K562 (cell line): ENCODE results near the gene LRRC74B. TPM values are rescaled to one million over a fixed set of nuclear protein-coding genes. Genes with fewer than 3 reads are reported as not detected.

Experiments used
- ATAC-seq: fragments of 200-7000 bp; cut with Tn5 transposase; 3 replicates; pipeline ENCODE4 v1.9.1; 2020; ENCODE audit warnings: moderate library complexity
- BruUV-seq: library from RNA; stranded (reverse); fragments of 400-500 nt; replicated peaks from 2 replicates; lab custom pipeline; 2021; lab: Mats Ljungman, UMichigan
- CTCF ChIA-PET: fragments of 300-600 bp; formaldehyde crosslinking; extraction: SDS; loops from one replicate; lab custom pipeline; 2021; ENCODE audit warnings: low intra/inter-chr PET ratio; lab: Yijun Ruan, JAX
- POLR2A ChIA-PET: fragments of 300-600, 350-650 bp; sonication (Branson Sonifier 250); formaldehyde crosslinking; extraction: SDS; loops from one replicate; lab custom pipeline; 2021; ENCODE audit warnings: antibody characterized with exemption, inconsistent platforms; lab: Yijun Ruan, JAX
- DNase-seq, 4 experiments: peaks; one replicate each; pipeline versions ENCODE4 v3.0.0 to v3.0.0-alpha.2; 2011 to 2018; ENCODE audit warnings: low spot score in 3 of 4, mixed read lengths in 3 of 4; ENCODE audit errors: extremely low read depth in 1 of 4
- FAIRE-seq: peaks from 2 replicates; lab custom pipeline; 2011; peaks lifted over from hg19 to GRCh38; lab: Jason Lieb, UNC
- H2AFZ ChIP-seq: 2 replicates; pipeline ENCODE4 v1.6.0; 2011; ENCODE audit warnings: low read depth, low read length, control low read depth, inconsistent platforms
- H3K27ac ChIP-seq: fragments of 200-600 bp; 3 replicates; pipeline ENCODE4 v1.8.0; 2011; ENCODE audit warnings: low read depth, mild to moderate bottlenecking, control low read depth, inconsistent platforms, low read length, moderate library complexity, mixed read lengths; ENCODE audit errors: extremely low read depth
- H3K27me3 ChIP-seq, 2 experiments: fragments of 300-600 bp in 1 of 2; 2 replicates in 1 of 2; 3 replicates in 1 of 2; pipeline versions ENCODE4 v1.6.0 to v1.8.0; 2011; ENCODE audit warnings: inconsistent platforms in 2 of 2, low read length in 2 of 2, mild to moderate bottlenecking in 1 of 2, mixed read lengths in 1 of 2, moderate library complexity in 1 of 2; ENCODE audit not compliant: control insufficient read depth in 2 of 2, insufficient read depth in 2 of 2
- H3K36me3 ChIP-seq: fragments of 300-600 bp; 3 replicates; pipeline ENCODE4 v1.8.0; 2011; ENCODE audit warnings: mild to moderate bottlenecking, low read length, inconsistent platforms; ENCODE audit not compliant: control insufficient read depth, insufficient read depth
- H3K4me1 ChIP-seq, 2 experiments: fragments of 200-600 bp in 1 of 2; replicated peaks in 1 of 2; 2 replicates in 1 of 2; 3 replicates in 1 of 2; pipeline versions ENCODE4 v1.5.1 to v1.8.0; 2011; ENCODE audit warnings: inconsistent platforms in 2 of 2, low read length in 2 of 2, mild to moderate bottlenecking in 1 of 2, mixed read lengths in 1 of 2, moderate library complexity in 1 of 2; ENCODE audit not compliant: control insufficient read depth in 2 of 2, insufficient read depth in 2 of 2
- H3K4me2 ChIP-seq: 2 replicates; pipeline ENCODE4 v1.6.1; 2011; ENCODE audit warnings: low read length, control low read depth, inconsistent platforms, mixed read lengths; ENCODE audit not compliant: insufficient read depth
- H3K4me3 ChIP-seq: fragments of 200-600 bp; sonication (generic), shearing (Covaris generic); 2 replicates; pipeline ENCODE4 v1.5.1; 2016; ENCODE audit warnings: control low read depth, inconsistent platforms
- H3K79me2 ChIP-seq: fragments of 200-600 bp; 3 replicates; pipeline ENCODE4 v1.8.0; 2011; ENCODE audit warnings: low read length, inconsistent platforms; ENCODE audit not compliant: control insufficient read depth, insufficient read depth
- H3K9ac ChIP-seq, 2 experiments: 2 replicates each; pipeline versions ENCODE4 v1.6.0 to v1.6.1; 2011; ENCODE audit warnings: low read depth in 2 of 2, low read length in 2 of 2, control low read depth in 1 of 2, inconsistent platforms in 1 of 2, mild to moderate bottlenecking in 1 of 2, mixed read lengths in 1 of 2; ENCODE audit not compliant: insufficient read depth in 1 of 2
- H3K9me1 ChIP-seq: one replicate; pipeline ENCODE4 v1.6.0; 2011; ENCODE audit warnings: inconsistent platforms, mild to moderate bottlenecking, low read length, moderate library complexity; ENCODE audit not compliant: control insufficient read depth, insufficient read depth
- H3K9me3 ChIP-seq: replicated peaks from 2 replicates; pipeline ENCODE4 v1.5.1; 2011; ENCODE audit warnings: low read depth, low read length, inconsistent platforms; ENCODE audit not compliant: control insufficient read depth, insufficient read depth
- H4K20me1 ChIP-seq: replicated peaks from 2 replicates; pipeline ENCODE4 v1.6.1; 2011; ENCODE audit warnings: low read length, inconsistent platforms, mixed read lengths; ENCODE audit not compliant: control insufficient read depth, insufficient read depth
- ATF1 ChIP-seq, 2 experiments: fragments of 450-650 bp in 1 of 2; IDR thresholded peaks; 2 replicates each; pipeline ENCODE4 v1.6.1; 2016; ENCODE audit warnings: missing compliant biosample characterization in 1 of 2, missing genetic modification characterization in 1 of 2
- ATF2 ChIP-seq: sonication (generic); formaldehyde crosslinking; IDR thresholded peaks from 2 replicates; pipeline ENCODE4 v1.8.1; 2022; ENCODE audit warnings: missing genetic modification reagents
- CHD1 ChIP-seq: fragments of 200-600 bp; sonication (generic); IDR thresholded peaks from one replicate; pipeline ENCODE4 v1.6.1; 2012; ENCODE audit warnings: mild to moderate bottlenecking, moderate library complexity, low read length, inconsistent platforms
- CSDE1 ChIP-seq, 2 experiments: fragments of 450-650 bp; IDR thresholded peaks; 2 replicates each; pipeline ENCODE4 v1.6.1; 2016; ENCODE audit warnings: mild to moderate bottlenecking in 1 of 2
- HMGN3 ChIP-seq: IDR thresholded peaks from 2 replicates; pipeline ENCODE4 v1.6.1; 2011; ENCODE audit warnings: borderline replicate concordance, low read depth, mild to moderate bottlenecking, mixed read lengths, low read length; ENCODE audit not compliant: insufficient read length; ENCODE audit errors: extremely low read depth
- ZC3H8 ChIP-seq: fragments of 450-650 bp; IDR thresholded peaks from 2 replicates; pipeline ENCODE4 v1.6.1; 2017
- ZNF133 ChIP-seq: fragments of 250-450 bp; sonication (Bioruptor Pico); IDR thresholded peaks from 2 replicates; pipeline ENCODE4 v1.4.0; 2020; ENCODE audit warnings: mild to moderate bottlenecking
- WGBS: fragments of 100-300 bp; shearing (Covaris generic); methylation state at CpG from one replicate; pipeline ENCODE4 v1.1.6; 2016; ENCODE audit warnings: low coverage, mixed read lengths; ENCODE audit not compliant: insufficient coverage; ENCODE audit errors: missing lambda C conversion rate; 5-methylcytosine and 5-hydroxymethylcytosine counted together
- in situ Hi-C: fragments of 300-500 bp; cut with MboI; formaldehyde crosslinking; loops from 4 replicates; pipeline ENCODE4 v1.15.0; 2018; ENCODE audit warnings: inconsistent platforms, mixed read lengths
- intact Hi-C: fragments of 100-400 bp; cut with micrococcal nuclease; formaldehyde crosslinking; loops from 2 replicates; pipeline ENCODE4 v1.14.2; 2022
- polyA plus RNA-seq, 8 experiments: library from polyadenylated mRNA; depleted of rRNA in 4 of 8; stranded (reverse) in 5 of 8; unstranded in 3 of 8; fragments of >200 nt; fragmentation: Nextera tagmentation in 2 of 8; fragmentation: Illumina TruSeq in 1 of 8; extraction: Ambion mirVana in 2 of 8; extraction: Trizol in 1 of 8; gene quantifications; 2 replicates each; pipeline versions ENCODE4 v1.2.1 to v1.2.3, GENCODE V29; 2011 to 2014; ENCODE audit warnings: inconsistent platforms in 1 of 8, missing spikeins in 1 of 8
- total RNA-seq, 7 experiments: library from RNA; depleted of rRNA in 6 of 7; stranded (reverse); fragments of >200 nt in 6 of 7; fragmentation: Illumina TruSeq in 2 of 7; extraction: Trizol in 2 of 7; gene quantifications; 2 replicates each; pipeline versions ENCODE4 v1.2.1 to v1.2.3, GENCODE V29; 2011 to 2021; ENCODE audit warnings: low replicate concordance in 1 of 7
- TF ChIP-seq, protein P1 (sequence below): fragments of 250-450 bp; sonication (Bioruptor Pico); IDR thresholded peaks from 2 replicates; pipeline ENCODE4 v1.4.0; 2020; ENCODE audit warnings: mild to moderate bottlenecking, moderate library complexity, borderline replicate concordance
- TF ChIP-seq, protein P2 (sequence below), 2 experiments: fragments of 450-650 bp; formaldehyde crosslinking in 1 of 2; IDR thresholded peaks; 2 replicates each; pipeline versions ENCODE4 v1.4.0 to v1.6.1; 2014 to 2020; ENCODE audit warnings: mild to moderate bottlenecking in 2 of 2, borderline replicate concordance in 1 of 2, low read depth in 1 of 2

Gene LRRC74B
- total and polyA plus RNA-seq, 9 of the 15 experiments (the other 6 are each of a cell fraction or from before 2014, with no cell fraction given) = not detected

- Histone ChIP-seq H4K20me1 (peaks cover 4% of the 10 kb centered on the region), H3K9me3 (peaks cover 5% of the 10 kb centered on the region), H3K4me3 (no peak overlapping the region), H3K9ac (no peak overlapping the region), H3K4me1 (peaks cover 0 to 17% of the 10 kb centered on the region in 2 experiments; a peak in 2 of 5 replicates), H3K4me2 (no peak overlapping the region), H3K36me3 (no peaks in the 10 kb centered on the region), H3K9me1 (no peaks in the 10 kb centered on the region), H3K27me3 (peaks cover 61 to 75% of the 10 kb centered on the region in 2 experiments), H2AFZ (no peak overlapping the region), H3K79me2 (no peaks in the 10 kb centered on the region), H3K27ac (no peak overlapping the region)
- no peak for FAIRE-seq
- CTCF ChIA-PET = no interaction called here
- peak in 1 of 4 experiments; percentile 24 for DNase-seq
- intact Hi-C loops = loop anchor here (5.0 kb wide), 1 partner anchor 186 kb away; no protein-coding TSS in a partner anchor
- POLR2A ChIA-PET = interaction anchor here (0.8 to 4.1 kb wide), 5 partner anchors 8 to 62 kb away, joined by 3 to 51 read pairs (median 3); no protein-coding TSS in a partner anchor
- no TSS peak for BruUV-seq
- in situ Hi-C loops = no loop called here
- under 1% methylated on average over 5 of the region's 5 CpGs for WGBS
- no peak for ATAC-seq
- TF ChIP-seq ZNF133 (0 out of 2 replicates have a peak, but pooled peaks have one; percentile 69), ATF2 (CRISPR knock-in tag) (0 out of 2 replicates have a peak, but pooled peaks have one; percentile 6), CSDE1 (IDR thresholded peaks at IDR 0.05) (no peak), ZC3H8 (no peak), CHD1 (peak; percentile 26), ATF1 (CRISPR knock-in tag; IDR thresholded peaks at IDR 0.05) (0 out of 2 replicates have a peak, but pooled peaks have one; percentile 19), ATF1 (tag; IDR thresholded peaks at IDR 0.05) (no peak), HMGN3 (no peak)
- TF ChIP-seq, protein P1, sequence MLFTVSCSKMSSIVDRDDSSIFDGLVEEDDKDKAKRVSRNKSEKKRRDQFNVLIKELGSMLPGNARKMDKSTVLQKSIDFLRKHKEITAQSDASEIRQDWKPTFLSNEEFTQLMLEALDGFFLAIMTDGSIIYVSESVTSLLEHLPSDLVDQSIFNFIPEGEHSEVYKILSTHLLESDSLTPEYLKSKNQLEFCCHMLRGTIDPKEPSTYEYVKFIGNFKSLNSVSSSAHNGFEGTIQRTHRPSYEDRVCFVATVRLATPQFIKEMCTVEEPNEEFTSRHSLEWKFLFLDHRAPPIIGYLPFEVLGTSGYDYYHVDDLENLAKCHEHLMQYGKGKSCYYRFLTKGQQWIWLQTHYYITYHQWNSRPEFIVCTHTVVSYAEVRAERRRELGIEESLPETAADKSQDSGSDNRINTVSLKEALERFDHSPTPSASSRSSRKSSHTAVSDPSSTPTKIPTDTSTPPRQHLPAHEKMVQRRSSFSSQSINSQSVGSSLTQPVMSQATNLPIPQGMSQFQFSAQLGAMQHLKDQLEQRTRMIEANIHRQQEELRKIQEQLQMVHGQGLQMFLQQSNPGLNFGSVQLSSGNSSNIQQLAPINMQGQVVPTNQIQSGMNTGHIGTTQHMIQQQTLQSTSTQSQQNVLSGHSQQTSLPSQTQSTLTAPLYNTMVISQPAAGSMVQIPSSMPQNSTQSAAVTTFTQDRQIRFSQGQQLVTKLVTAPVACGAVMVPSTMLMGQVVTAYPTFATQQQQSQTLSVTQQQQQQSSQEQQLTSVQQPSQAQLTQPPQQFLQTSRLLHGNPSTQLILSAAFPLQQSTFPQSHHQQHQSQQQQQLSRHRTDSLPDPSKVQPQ (CRISPR knock-in tag) = no peak
- TF ChIP-seq, protein P2, sequence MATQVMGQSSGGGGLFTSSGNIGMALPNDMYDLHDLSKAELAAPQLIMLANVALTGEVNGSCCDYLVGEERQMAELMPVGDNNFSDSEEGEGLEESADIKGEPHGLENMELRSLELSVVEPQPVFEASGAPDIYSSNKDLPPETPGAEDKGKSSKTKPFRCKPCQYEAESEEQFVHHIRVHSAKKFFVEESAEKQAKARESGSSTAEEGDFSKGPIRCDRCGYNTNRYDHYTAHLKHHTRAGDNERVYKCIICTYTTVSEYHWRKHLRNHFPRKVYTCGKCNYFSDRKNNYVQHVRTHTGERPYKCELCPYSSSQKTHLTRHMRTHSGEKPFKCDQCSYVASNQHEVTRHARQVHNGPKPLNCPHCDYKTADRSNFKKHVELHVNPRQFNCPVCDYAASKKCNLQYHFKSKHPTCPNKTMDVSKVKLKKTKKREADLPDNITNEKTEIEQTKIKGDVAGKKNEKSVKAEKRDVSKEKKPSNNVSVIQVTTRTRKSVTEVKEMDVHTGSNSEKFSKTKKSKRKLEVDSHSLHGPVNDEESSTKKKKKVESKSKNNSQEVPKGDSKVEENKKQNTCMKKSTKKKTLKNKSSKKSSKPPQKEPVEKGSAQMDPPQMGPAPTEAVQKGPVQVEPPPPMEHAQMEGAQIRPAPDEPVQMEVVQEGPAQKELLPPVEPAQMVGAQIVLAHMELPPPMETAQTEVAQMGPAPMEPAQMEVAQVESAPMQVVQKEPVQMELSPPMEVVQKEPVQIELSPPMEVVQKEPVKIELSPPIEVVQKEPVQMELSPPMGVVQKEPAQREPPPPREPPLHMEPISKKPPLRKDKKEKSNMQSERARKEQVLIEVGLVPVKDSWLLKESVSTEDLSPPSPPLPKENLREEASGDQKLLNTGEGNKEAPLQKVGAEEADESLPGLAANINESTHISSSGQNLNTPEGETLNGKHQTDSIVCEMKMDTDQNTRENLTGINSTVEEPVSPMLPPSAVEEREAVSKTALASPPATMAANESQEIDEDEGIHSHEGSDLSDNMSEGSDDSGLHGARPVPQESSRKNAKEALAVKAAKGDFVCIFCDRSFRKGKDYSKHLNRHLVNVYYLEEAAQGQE (IDR thresholded peaks at IDR 0.05; ENCODE audit: borderline replicate concordance) = no peak
- TF ChIP-seq, protein P2 (CRISPR knock-in tag; IDR thresholded peaks at IDR 0.05; ENCODE audit: low read depth) = 0 out of 2 replicates have a peak, but pooled peaks have one; percentile 7
Observed at GRCh38 chr22:21073482-21073881, 27.7 kb downstream of the LRRC74B start.
